GM20431 (cell line): ENCODE measurements around the gene RAD21L1.

Source experiments
- in situ Hi-C: fragments of 300-500 bp; cut with MseI, MboI; formaldehyde crosslinking; loops from one replicate; pipeline ENCODE4 v1.15.0; 2020; ENCODE audit warnings: low sequenced_read_pairs; ENCODE audit not compliant: unreplicated experiment

Gene RAD21L1

DNA sequence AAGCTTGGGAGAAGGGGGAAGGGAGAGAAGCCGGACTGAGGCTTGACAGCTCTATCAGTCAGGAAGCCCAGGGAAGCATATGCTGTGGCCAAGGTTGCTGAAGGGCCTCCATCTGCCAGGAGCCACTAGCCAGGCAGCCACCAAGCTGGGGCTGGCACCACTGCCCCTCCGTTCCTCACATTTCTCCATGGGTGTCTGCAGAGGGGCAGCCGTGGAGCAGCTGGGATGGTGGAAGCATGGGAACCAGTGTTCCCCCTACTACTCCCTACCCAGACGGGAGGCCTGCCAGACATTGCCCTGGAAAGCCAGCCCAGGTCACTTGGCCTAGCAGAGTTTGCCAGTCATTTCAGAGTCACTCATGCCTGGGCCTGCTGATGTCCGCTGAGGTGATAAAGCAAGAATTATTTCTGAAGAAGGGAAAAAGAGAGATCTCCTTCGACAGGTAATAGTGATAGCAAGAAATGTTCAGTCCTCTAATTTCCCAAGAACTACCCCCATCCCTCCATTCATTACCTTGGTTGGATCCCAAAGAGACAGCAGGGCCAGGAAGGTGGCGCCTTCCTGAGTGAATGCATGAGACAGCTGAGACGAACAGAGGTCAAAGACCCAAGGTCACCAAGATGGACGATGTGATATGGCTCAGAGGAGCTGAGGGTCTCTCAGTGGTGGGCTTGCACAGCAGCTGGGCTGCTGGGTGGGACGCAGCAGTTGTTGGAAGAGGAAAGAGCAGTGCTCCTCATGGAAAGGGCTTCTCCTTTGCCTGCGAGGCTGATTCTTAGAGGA, 62.1 kb downstream of the RAD21L1 start:
- in situ Hi-C loops: no loop called here

DNA sequence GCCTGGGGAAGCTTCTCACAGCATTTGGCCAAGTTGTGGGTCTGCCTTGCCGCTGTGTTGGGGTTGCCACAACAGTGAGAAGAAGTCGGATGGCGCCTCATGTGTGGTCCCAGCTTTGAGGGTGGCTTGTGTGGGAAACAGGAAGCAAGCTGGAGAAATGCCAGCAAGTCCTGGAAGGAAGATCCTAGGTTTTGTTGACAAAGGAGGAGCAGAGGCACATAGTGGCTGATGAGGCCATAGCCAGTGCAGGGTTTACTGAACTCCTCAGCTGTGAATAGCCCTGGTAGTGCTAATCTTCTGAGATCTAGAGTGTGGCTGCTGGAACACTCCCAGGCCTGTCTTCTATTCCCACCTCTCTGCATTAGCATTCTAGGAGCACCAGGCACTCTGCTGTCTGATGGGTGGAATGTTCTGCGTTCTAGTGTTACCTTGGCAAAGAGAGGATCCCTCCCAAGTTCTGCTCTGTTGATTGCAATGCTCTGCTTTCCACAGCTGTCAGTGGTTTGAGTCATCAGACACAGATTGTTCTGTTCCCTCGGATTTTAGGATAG, 65.4 kb downstream of the RAD21L1 start:
- in situ Hi-C loops: no loop called here

DNA sequence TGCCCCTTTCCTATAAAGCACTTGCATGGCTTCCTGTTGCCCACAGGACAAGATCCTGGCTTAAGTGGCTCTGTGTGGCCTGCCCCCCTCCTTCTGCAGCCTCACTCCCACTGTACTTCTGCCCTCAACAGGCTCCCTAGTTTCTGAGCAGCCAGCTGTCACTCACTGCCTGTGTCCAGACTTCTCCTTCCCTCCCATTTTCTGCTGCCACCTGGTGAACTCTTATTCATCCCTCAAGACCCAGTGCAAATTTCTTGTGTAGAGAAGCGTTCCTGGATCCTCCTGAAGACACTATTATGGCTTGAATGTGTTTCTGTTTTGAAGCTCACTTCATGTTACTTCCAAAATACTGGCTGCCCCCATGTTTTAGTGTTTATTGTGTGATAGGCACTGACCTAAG, 66.8 kb downstream of the RAD21L1 start:
- in situ Hi-C loops: no loop called here

GRCh38 chr20:1293641-1294379, 68.0 kb downstream of the RAD21L1 start:
- in situ Hi-C loops: no loop called here

DNA sequence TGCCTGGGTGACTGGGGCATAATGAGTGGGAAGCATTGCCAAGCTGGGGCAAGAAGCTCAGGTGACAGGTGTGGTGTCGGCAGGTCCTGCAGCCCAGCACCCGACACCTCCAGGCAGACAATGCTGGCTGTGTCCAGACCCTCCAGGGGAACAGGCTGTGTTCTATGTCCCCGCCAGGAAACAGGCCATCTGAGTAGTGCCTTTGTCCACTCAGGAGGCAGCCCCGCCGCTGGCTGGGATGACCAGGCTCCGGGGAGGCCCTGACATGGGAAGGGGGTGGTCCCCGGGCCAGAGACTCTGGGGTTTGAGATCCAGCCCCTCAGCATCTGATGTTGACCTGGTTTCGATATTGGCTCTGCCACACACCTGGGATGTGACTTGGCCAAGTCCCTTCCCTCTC, 68.7 kb downstream of the RAD21L1 start:
- in situ Hi-C loops: no loop called here

DNA sequence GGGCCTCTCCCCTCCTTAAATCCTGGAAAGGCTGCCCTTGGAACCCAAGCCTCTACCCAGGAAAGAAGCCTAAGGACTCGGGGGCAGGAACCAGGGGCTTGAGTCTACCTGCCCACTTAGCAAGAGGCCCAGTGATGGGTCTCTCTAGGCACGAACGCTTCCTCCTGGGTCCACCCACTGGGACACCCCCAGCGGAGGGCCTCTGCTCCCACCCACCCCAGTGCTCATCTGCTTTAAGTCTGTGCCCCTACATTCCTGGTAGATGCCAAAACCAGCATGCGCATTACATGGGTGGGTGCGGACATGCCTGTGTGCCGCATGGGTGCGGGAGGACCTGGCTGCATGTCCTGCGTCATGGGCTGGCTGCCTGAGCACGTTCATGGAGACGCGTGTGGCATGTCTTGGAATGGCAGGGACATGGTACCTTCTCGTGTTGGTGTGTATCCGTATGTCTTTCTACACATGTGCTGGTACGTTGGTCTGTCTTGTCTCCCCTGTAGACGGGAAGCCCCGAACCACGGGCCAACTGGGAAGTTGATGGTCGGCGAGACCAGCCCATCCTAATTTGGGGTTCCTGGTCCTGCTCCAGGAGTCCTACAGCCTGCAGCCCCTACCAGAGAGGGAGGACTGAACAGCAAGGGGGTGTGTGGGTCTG, 69.6 kb downstream of the RAD21L1 start:
- in situ Hi-C loops: no loop called here

- in situ Hi-C loops: no loop called here
Measured at GRCh38 chr20:1296117-1296610, 70.3 kb downstream of the RAD21L1 start.

DNA sequence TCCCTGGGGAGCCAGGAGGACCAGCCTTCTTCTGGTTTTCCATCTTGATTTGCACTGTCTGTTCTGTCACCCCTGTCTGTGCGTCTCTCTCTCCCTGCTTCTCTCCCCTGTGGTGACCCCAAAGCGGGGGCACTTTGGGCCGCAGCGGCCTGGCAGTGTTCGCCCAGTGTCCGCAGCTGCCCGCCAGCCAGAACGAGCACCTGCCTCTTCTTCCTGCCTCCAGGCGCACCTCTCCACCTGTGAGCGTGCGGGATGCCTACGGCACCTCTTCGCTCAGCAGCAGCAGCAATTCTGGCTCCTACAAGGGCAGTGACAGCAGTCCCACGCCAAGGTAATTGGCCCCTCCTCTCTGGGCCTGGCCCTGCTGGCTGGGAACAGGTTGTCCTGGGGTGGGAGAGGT, 71.1 kb downstream of the RAD21L1 start:
- in situ Hi-C loops: no loop called here

DNA sequence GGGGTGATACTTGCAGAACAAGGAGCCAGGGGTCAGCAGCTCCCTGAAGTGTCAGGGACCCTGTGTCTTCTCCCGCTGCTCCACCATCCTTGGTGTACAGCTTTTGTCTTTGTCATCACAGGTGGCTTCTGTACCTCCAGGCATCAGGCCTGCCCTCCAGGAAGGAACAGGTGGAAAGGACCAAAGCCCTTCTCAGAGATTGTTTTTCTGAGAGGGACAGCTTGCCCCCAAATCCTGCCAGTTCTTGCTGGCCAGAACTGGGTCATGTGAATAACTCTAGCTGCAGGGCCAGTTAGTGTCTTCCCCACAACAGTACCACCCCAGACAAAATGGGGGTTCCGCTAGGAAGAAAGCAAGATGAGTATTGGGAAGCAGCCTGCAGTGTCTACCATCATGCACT, 71.6 kb downstream of the RAD21L1 start:
- in situ Hi-C loops: no loop called here

DNA sequence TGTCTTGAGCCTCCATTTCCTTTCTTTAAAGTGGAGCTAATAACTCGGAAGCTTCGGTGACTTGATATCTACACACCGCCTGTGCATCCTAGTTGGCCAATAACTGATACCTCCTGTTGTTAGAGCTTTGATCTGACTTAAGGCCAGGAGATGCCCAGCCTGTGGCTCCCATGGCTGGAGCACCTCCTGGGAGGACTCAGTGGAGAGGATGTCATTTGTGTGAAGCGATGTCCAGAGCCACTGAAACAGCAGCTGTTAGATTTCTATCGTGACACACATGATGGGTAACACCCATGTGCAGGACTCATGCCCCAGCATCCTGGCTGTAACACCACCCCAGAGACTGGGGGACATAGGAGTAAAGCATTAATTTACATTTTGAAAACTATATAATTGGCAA, 72.3 kb downstream of the RAD21L1 start:
- in situ Hi-C loops: no loop called here

GRCh38 chr20:1298888-1299511, 73.2 kb downstream of the RAD21L1 start:
- in situ Hi-C loops: no loop called here

DNA sequence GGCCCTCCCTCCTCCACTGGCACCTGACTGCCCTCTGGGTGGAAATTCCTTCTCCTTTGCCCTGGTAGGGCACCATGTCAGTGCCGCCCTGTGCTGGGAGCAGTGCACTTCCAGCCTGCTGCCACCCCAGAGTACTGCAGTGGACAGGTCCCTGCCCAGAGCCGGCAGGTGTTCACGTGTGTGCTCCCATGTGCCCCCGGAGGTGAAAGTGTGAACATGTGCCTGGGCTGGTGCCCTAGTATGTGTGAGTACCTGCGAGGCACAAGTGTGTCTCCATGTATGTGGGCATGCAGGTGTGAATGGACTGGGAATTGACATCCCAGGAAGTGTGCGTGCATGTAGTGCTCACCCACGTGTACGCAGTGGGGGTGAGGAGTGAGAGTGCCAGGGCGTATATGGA, 73.7 kb downstream of the RAD21L1 start:
- in situ Hi-C loops: no loop called here

DNA sequence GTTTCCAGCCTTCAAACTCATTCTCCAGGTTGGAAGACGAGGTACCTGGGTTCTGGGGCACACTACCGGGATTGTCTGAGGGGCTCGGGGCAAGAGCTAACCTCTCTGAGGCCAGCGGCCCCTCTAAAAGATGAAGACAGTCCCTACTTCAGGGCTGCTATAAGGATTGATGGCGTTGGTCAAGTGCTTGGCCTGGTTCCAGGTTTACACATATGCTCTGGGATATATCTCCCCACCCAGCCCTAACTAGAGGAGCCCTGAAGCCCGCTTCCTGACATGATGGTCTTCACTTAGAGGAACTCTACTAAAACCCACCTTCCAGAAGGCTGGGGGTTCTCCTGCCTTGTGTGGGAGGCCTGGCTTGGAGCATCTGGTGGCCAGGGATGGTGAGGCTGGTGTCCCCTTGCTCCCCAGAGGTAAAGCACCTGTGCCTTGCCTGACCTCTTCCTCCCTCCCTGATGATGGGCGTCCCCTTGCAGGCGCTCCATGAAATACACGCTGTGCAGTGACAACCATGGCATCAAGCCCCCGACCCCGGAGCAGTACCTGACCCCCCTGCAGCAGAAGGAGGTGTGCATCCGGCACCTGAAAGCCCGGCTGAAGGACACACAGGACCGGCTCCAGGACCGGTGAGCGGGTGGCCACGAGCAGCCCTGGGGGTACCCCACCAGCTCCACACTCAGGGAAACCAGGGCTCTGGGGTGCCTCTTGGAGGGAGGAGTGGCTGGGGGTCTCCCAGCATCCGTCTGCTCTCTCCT, 74.4 kb downstream of the RAD21L1 start:
- in situ Hi-C loops: loop anchor here (25.0 kb wide), 1 partner anchor 137 kb away; no protein-coding TSS in a partner anchor

- in situ Hi-C loops: loop anchor here (25.0 kb wide), 1 partner anchor 136 kb away; no protein-coding TSS in a partner anchor
Measured at GRCh38 chr20:1301031-1301529, 75.2 kb downstream of the RAD21L1 start.

GRCh38 chr20:1302685-1303541, 77.1 kb downstream of the RAD21L1 start:
- in situ Hi-C loops: loop anchor here (25.0 kb wide), 1 partner anchor 134 kb away; no protein-coding TSS in a partner anchor

DNA sequence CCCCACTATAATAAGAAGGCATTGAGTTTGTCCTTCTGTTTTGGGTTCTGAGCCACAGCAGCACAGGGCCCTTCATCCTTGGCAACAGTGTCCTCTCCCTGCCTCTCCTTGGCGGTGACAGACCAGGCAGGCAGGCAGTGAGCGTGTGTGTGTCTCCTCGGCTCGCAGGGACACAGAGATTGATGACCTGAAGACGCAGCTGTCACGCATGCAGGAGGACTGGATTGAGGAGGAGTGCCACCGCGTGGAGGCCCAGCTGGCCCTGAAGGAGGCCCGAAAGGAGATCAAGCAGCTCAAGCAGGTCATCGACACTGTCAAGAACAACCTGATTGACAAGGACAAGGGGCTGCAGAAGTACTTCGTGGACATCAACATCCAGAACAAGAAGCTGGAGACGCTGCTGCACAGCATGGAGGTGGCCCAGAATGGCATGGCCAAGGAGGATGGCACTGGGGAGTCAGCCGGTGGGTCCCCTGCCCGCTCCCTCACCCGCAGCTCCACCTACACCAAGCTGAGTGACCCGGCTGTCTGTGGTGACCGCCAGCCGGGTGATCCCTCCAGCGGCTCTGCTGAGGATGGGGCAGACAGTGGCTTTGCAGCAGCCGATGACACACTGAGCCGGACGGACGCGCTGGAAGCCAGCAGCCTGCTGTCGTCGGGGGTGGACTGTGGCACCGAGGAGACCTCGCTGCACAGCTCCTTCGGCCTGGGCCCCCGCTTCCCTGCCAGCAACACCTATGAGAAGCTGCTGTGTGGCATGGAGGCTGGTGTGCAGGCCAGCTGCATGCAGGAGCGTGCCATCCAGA, 79.1 kb downstream of the RAD21L1 start:
- in situ Hi-C loops: loop anchor here (25.0 kb wide), 1 partner anchor 132 kb away; no protein-coding TSS in a partner anchor
